Esophagus muscularis mucosa (tissue), 4 donors: Measurements from ENCODE around the gene SSRP1. TPM values are rescaled to one million over a fixed set of nuclear protein-coding genes. Genes with fewer than 3 reads are reported as not detected.

Experiments
- DNase-seq: peaks from one replicate; pipeline ENCODE4 v3.0.0-alpha.2; 2017; ENCODE audit errors: extremely low spot score
- H3K27ac ChIP-seq, 4 donors: fragments of 200-600 bp; sonication (generic); replicated peaks in 1 of 4; 1 replicate in 3 of 4; 2 replicates in 1 of 4; pipeline ENCODE4 v1.5.1; 2016 to 2019; ENCODE audit warnings: mild to moderate bottlenecking in 1 of 4
- H3K27me3 ChIP-seq, 4 donors: fragments of 200-600 bp; sonication (generic); one replicate each; pipeline versions ENCODE4 v1.5.1 to v1.6.0; 2016 to 2019
- H3K36me3 ChIP-seq, 4 donors: fragments of 200-600 bp; sonication (generic); one replicate each; pipeline ENCODE4 v1.5.1; 2016 to 2019
- H3K4me1 ChIP-seq, 4 donors: fragments of 200-600 bp; sonication (generic); one replicate each; pipeline ENCODE4 v1.5.1; 2016 to 2019
- H3K4me3 ChIP-seq, 4 donors: fragments of 200-600 bp; sonication (generic); 1 replicate in 2 of 4; 2 replicates in 2 of 4; pipeline ENCODE4 v1.5.1; 2016 to 2019; ENCODE audit warnings: mild to moderate bottlenecking in 4 of 4, moderate library complexity in 1 of 4
- H3K9me3 ChIP-seq, 4 donors: fragments of 200-600 bp; sonication (generic); 1 replicate in 3 of 4; 2 replicates in 1 of 4; pipeline ENCODE4 v1.5.1; 2016 to 2019
- CTCF ChIP-seq, 3 experiments: fragments of 200-600 bp in 2 of 3; fragments of 450-650 bp in 1 of 3; sonication (generic) in 2 of 3; IDR thresholded peaks; one replicate each; pipeline ENCODE4 v1.5.1; 2017 to 2019; ENCODE audit warnings: antibody characterized with exemption in 3 of 3, mild to moderate bottlenecking in 2 of 3, moderate library complexity in 1 of 3
- EP300 ChIP-seq: sonication (generic); formaldehyde crosslinking; IDR thresholded peaks from one replicate; pipeline ENCODE4 v1.6.1; 2017; ENCODE audit warnings: antibody characterized with exemption
- POLR2A ChIP-seq: fragments of 450-650 bp; IDR thresholded peaks from one replicate; pipeline ENCODE4 v1.6.1; 2017; ENCODE audit warnings: antibody characterized with exemption, moderate library complexity, mild to moderate bottlenecking, low read depth
- POLR2AphosphoS5 ChIP-seq, 2 donors: sonication (generic); formaldehyde crosslinking; IDR thresholded peaks; one replicate each; pipeline ENCODE4 v1.6.1; 2017; ENCODE audit warnings: antibody characterized with exemption in 2 of 2
- WGBS: methylation state at CpG from one replicate; pipeline ENCODE4 v1.1.5; 2018; 5-methylcytosine and 5-hydroxymethylcytosine counted together
- intact Hi-C: fragments of 100-400 bp; cut with DNase I; formaldehyde crosslinking; loops from one replicate; pipeline ENCODE4 v1.15.1; 2023
- total RNA-seq, 4 donors: library from RNA; depleted of rRNA; stranded (reverse); fragments of >200 nt; gene quantifications; one replicate each; pipeline versions ENCODE4 v1.1.0 to v1.2.1, GENCODE V29; 2016

SSRP1 gene
- total RNA-seq, 4 donors from 2014 or later: 74.6 to 101 (median 88.1) TPM

DNA sequence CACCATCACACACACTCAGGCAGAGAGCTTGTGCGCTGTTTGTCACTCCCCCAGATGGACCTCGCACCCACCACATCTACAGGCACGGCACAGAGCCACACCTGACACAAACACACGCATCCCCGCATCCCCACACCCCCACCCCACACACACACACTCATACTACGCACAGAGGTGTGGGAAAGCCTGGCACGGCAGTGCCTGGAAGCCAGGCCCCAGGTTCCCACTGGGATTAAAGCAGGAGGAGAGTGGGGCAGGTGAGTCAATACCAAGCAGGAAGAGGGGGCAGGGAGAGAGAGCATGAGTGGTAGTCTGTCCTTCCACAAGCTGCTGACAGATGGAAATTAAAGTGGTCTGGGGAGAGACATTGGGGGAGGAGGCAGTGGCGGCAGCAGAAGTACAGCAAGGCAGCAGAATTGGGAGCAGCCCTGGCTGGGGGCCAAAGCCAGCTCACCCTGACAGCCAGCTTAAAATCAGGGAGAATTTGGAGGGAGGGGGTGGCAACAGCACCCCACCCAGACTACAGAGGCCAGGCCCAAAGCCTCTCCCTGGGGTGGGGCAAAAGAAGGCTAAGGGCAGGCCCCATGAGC lies 31.6 kb downstream of the SSRP1 start:
- no peaks in the 10 kb centered on the region for H3K27me3 ChIP-seq
- no peak for DNase-seq
- peak overlapping the region in 3 of 4 donors; percentile 1 to 23 (median 19) for H3K27ac ChIP-seq
- intact Hi-C loops: no loop called here
- peak overlapping the region in 1 of 4 donors; percentile 7 for H3K4me3 ChIP-seq
- 69% methylated on average over 8 of the region's 8 CpGs for WGBS
- H3K4me1 ChIP-seq: peaks cover 47 to 60% (median 57%) of the 10 kb centered on the region in 4 donors
- no peak for TF ChIP-seq POLR2AphosphoS5 (IDR thresholded peaks at IDR 0.05)
- no peak for TF ChIP-seq CTCF (IDR thresholded peaks at IDR 0.05)
- no peak for TF ChIP-seq EP300
- TF ChIP-seq POLR2A: no peak
- H3K9me3 ChIP-seq: peaks cover 5 to 16% (median 13%) of the 10 kb centered on the region in 4 donors
- H3K36me3 ChIP-seq: peaks cover 45 to 77% (median 70%) of the 10 kb centered on the region in 4 donors

- Histone ChIP-seq H3K36me3 (peaks cover 48 to 77% (median 70%) of the 10 kb centered on the region in 4 donors), H3K4me1 (peaks cover 41 to 54% (median 50%) of the 10 kb centered on the region in 4 donors), H3K4me3 (no peak overlapping the region), H3K27me3 (no peaks in the 10 kb centered on the region), H3K27ac (peak overlapping the region in 2 of 4 donors; percentile 10 to 19), H3K9me3 (peaks cover 6 to 20% (median 16%) of the 10 kb centered on the region in 4 donors)
- intact Hi-C loops: no loop called here
- no peak for TF ChIP-seq POLR2AphosphoS5 (IDR thresholded peaks at IDR 0.05)
- whole genome bisulfite sequencing: 89% methylated on average over 17 of the region's 17 CpGs
- DNase-seq: no peak
Measured at GRCh38 chr11:57303280-57303989, 32.3 kb downstream of the SSRP1 start.

GRCh38 chr11:57302489-57302888 lies 33.2 kb downstream of the SSRP1 start:
- H3K4me1 ChIP-seq: peaks cover 33 to 45% (median 42%) of the 10 kb centered on the region in 4 donors
- intact Hi-C loops: no loop called here
- H3K27me3 ChIP-seq: no peaks in the 10 kb centered on the region
- 98% methylated on average over 10 of the region's 15 CpGs for WGBS
- no peak for TF ChIP-seq POLR2A
- no peak for TF ChIP-seq POLR2AphosphoS5 (IDR thresholded peaks at IDR 0.05)
- TF ChIP-seq EP300: no peak
- TF ChIP-seq CTCF (IDR thresholded peaks at IDR 0.05): no peak
- H3K36me3 ChIP-seq: peaks cover 52 to 79% (median 70%) of the 10 kb centered on the region in 4 donors
- H3K27ac ChIP-seq: no peak overlapping the region
- no peak overlapping the region for H3K4me3 ChIP-seq
- no peak for DNase-seq
- H3K9me3 ChIP-seq: peaks cover 6 to 21% (median 16%) of the 10 kb centered on the region in 4 donors

GRCh38 chr11:57301711-57302423 lies 33.8 kb downstream of the SSRP1 start:
- TF ChIP-seq POLR2A (no peak), EP300 (no peak), CTCF (IDR thresholded peaks at IDR 0.05) (no peak), POLR2AphosphoS5 (IDR thresholded peaks at IDR 0.05) (no peak)
- DNase-seq: no peak
- Histone ChIP-seq H3K27ac (no peak overlapping the region), H3K4me1 (peaks cover 27 to 39% (median 36%) of the 10 kb centered on the region in 4 donors), H3K27me3 (no peaks in the 10 kb centered on the region), H3K4me3 (no peak overlapping the region), H3K36me3 (peaks cover 52 to 82% (median 69%) of the 10 kb centered on the region in 4 donors), H3K9me3 (peaks cover 6 to 21% (median 16%) of the 10 kb centered on the region in 4 donors)
- intact Hi-C loops: no loop called here
- WGBS: 97% methylated on average over 24 of the region's 27 CpGs

DNA sequence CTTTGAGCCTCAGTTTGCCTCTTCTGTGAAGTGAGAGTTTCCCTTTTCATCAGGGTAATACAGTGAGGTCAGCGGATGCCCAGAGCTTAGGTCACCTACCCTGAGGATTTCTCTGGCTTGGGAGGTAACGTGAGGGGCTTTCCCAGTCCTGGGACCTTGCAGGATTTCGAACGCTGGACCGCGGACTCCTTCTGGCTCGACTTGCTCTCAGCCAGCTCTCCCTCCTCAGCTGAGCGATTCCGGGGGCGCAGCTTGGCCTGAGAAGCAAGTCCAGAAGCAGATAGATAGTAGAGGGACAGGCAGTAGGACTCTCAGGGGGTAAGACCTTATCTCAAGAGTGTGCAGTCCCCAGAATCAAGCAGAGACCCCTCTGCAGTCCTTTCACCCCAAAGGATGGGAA lies 34.9 kb downstream of the SSRP1 start:
- no peak for DNase-seq
- intact Hi-C loops: no loop called here
- no peak overlapping the region for H3K4me3 ChIP-seq
- WGBS: 97% methylated on average over 9 of the region's 10 CpGs
- peaks cover 16 to 28% (median 25%) of the 10 kb centered on the region in 4 donors for H3K4me1 ChIP-seq
- no peak for TF ChIP-seq POLR2AphosphoS5 (IDR thresholded peaks at IDR 0.05)
- no peak for TF ChIP-seq CTCF (IDR thresholded peaks at IDR 0.05)
- TF ChIP-seq EP300: no peak
- no peak for TF ChIP-seq POLR2A
- H3K9me3 ChIP-seq: peaks cover 6 to 21% (median 16%) of the 10 kb centered on the region in 4 donors
- H3K27ac ChIP-seq: no peak overlapping the region
- H3K36me3 ChIP-seq: peaks cover 52 to 78% (median 68%) of the 10 kb centered on the region in 4 donors
- no peaks in the 10 kb centered on the region for H3K27me3 ChIP-seq
